ENCODE data around the gene HNRNPH2. TPM values are rescaled to one million over a fixed set of nuclear protein-coding genes. Genes with fewer than 3 reads are reported as not detected.

HNRNPH2 gene
- total and polyA plus RNA-seq, 9 donors: 46.4 to 79.6 (median 63.3) TPM

GRCh38 chrX:101385795-101386541, 22.1 kb upstream of the HNRNPH2 start, which contains the start of gene BTK:
Gene BTK, minus strand, starts transcription at chrX:101386191. Its CDS starts 10,907 bp downstream, at chrX:101375284.
- no peaks in the 10 kb centered on the region for H3K36me3 ChIP-seq
- H3K27me3 ChIP-seq: no peaks in the 10 kb centered on the region
- no peaks in the 10 kb centered on the region for H3K9me3 ChIP-seq
- intact Hi-C loops (cut with DNase I): no loop called here
- no peak for DNase-seq
- no peak within 1 kb of the TSS for H3K27ac ChIP-seq
- no peak within 1 kb of the TSS for H3K4me3 ChIP-seq
- 66 to 75% (median 69%) methylated on average over 9 of the region's 9 CpGs for WGBS, 3 donors
- no peak for TF ChIP-seq POLR2A (IDR thresholded peaks at IDR 0.05)
- TF ChIP-seq EP300 (IDR thresholded peaks at IDR 0.05): no peak
- no peak for TF ChIP-seq CTCF (IDR thresholded peaks at IDR 0.05)
- no peaks in the 10 kb centered on the region for H3K4me1 ChIP-seq (ENCODE audit: insufficient read depth)

GRCh38 chrX:101386542-101386885, 21.5 kb upstream of the HNRNPH2 start:
- TF ChIP-seq CTCF (IDR thresholded peaks at IDR 0.05): no peak
- TF ChIP-seq EP300 (IDR thresholded peaks at IDR 0.05): no peak
- TF ChIP-seq POLR2A (IDR thresholded peaks at IDR 0.05): no peak
- H3K27me3 ChIP-seq: no peaks in the 10 kb centered on the region
- H3K36me3 ChIP-seq: no peaks in the 10 kb centered on the region
- no peak overlapping the region for H3K27ac ChIP-seq
- WGBS, 3 donors: 65 to 70% (median 68%) methylated on average over 6 of the region's 6 CpGs
- no peaks in the 10 kb centered on the region for H3K9me3 ChIP-seq
- H3K4me1 ChIP-seq (ENCODE audit: insufficient read depth): no peaks in the 10 kb centered on the region
- no peak for DNase-seq
- intact Hi-C loops (cut with DNase I): no loop called here
- no peak overlapping the region for H3K4me3 ChIP-seq

GRCh38 chrX:101388604-101389003, 19.4 kb upstream of the HNRNPH2 start:
- no peak overlapping the region for H3K4me3 ChIP-seq
- intact Hi-C loops (cut with DNase I): no loop called here
- no peaks in the 10 kb centered on the region for H3K27me3 ChIP-seq
- no peak for DNase-seq
- H3K9me3 ChIP-seq: no peaks in the 10 kb centered on the region
- WGBS, 3 donors: 77 to 82% (median 80%) methylated on average over 3 of the region's 3 CpGs
- H3K27ac ChIP-seq: no peak overlapping the region
- H3K4me1 ChIP-seq (ENCODE audit: insufficient read depth): no peaks in the 10 kb centered on the region
- no peaks in the 10 kb centered on the region for H3K36me3 ChIP-seq
- TF ChIP-seq POLR2A (IDR thresholded peaks at IDR 0.05) (no peak), EP300 (IDR thresholded peaks at IDR 0.05) (no peak), CTCF (IDR thresholded peaks at IDR 0.05) (no peak)

GRCh38 chrX:101390664-101391525, 17.1 kb upstream of the HNRNPH2 start, which contains the start of gene RPL36A:
Gene RPL36A, plus strand, starts transcription at chrX:101391011. Its CDS starts 33 bp downstream, at chrX:101391044.
- peak; percentile 76 to 87 (median 83) for DNase-seq

More at GRCh38 chrX:101390664-101391525, 17.1 kb upstream of the HNRNPH2 start, which contains the start of gene RPL36A:
- no peaks in the 10 kb centered on the region for H3K36me3 ChIP-seq
- intact Hi-C loops (cut with DNase I): no loop called here
- no peaks in the 10 kb centered on the region for H3K27me3 ChIP-seq
- peak within 1 kb of the TSS; percentile 44 for H3K4me3 ChIP-seq
- no peaks in the 10 kb centered on the region for H3K9me3 ChIP-seq
- H3K27ac ChIP-seq: peak within 1 kb of the TSS; percentile 1 to 59
- no peaks in the 10 kb centered on the region for H3K4me1 ChIP-seq (ENCODE audit: insufficient read depth)
- WGBS, 3 donors: 31 to 44% (median 41%) methylated on average over 47 of the region's 47 CpGs
- TF ChIP-seq EP300 (IDR thresholded peaks at IDR 0.05) (no peak), CTCF (IDR thresholded peaks at IDR 0.05) (peak; percentile 48 to 52 (median 49)), POLR2A (IDR thresholded peaks at IDR 0.05) (peak; percentile 74)
